ENCODE results near the gene RALGAPA2.

The RALGAPA2 gene

DNA sequence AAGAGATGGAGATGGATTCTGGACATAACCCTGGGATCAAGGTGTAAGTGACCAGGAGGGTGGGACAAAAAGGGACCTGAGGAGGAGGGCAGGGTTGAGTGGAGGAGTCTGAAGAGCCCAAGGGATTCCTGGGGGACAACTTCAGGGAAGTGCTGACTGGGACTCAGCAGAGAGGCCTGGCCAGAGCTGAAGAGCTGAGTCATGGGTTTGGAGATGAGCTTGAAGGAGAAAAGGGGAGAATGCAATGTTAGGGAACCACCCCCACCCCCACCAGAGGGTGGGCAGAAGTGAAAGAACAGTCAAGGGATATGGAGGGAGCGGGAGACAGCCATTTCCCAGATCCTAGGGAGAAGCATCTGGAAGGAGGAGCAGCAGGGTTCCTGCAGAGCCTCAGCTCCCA, 289.3 kb downstream of the RALGAPA2 start:
- TF ChIP-seq, protein P1, sequence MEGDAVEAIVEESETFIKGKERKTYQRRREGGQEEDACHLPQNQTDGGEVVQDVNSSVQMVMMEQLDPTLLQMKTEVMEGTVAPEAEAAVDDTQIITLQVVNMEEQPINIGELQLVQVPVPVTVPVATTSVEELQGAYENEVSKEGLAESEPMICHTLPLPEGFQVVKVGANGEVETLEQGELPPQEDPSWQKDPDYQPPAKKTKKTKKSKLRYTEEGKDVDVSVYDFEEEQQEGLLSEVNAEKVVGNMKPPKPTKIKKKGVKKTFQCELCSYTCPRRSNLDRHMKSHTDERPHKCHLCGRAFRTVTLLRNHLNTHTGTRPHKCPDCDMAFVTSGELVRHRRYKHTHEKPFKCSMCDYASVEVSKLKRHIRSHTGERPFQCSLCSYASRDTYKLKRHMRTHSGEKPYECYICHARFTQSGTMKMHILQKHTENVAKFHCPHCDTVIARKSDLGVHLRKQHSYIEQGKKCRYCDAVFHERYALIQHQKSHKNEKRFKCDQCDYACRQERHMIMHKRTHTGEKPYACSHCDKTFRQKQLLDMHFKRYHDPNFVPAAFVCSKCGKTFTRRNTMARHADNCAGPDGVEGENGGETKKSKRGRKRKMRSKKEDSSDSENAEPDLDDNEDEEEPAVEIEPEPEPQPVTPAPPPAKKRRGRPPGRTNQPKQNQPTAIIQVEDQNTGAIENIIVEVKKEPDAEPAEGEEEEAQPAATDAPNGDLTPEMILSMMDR (IDR thresholded peaks at IDR 0.05; ENCODE audit: low read depth, low read length): no peak
- DNase-seq (ENCODE audit: extremely low read depth, low read depth): no peak

DNA sequence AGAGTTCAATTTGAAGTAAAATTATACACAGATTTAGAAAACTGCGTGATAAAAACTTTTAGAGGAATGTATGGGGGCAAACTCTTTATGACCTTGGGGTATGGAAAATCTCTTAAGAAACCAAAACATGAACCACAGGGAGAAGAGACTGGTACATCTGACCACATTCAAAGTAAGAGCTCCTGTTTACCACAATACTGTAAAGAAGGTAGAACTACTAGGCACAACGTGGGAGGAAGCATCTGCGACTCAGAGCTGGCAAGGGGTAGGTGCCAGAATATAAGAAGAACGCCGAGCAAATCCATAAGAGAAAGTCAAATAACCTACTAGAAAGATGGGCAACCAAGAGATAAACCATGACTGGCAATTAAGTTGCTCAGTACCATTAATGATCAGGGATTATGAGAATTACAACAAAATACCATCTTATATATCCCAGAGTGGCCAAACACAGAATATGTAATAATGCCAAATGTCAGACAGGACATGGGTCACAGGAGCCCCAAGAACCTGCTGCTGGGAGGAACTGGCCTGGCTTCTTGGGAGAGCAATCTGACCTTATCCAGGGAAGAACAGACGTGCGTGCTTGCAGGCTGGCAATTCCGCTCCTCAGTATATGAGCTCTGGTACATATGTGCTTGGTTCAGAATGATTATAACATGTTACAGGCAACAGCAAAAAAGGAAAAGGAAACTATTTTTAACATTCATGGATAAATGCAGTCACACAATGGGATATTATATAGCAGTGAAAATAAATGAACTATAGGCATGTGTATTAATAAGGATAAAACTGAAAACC, 294.4 kb downstream of the RALGAPA2 start:
- DNase-seq (ENCODE audit: extremely low read depth, low read depth): no peak
- TF ChIP-seq, protein P1 (IDR thresholded peaks at IDR 0.05; ENCODE audit: low read depth, low read length): no peak

DNA sequence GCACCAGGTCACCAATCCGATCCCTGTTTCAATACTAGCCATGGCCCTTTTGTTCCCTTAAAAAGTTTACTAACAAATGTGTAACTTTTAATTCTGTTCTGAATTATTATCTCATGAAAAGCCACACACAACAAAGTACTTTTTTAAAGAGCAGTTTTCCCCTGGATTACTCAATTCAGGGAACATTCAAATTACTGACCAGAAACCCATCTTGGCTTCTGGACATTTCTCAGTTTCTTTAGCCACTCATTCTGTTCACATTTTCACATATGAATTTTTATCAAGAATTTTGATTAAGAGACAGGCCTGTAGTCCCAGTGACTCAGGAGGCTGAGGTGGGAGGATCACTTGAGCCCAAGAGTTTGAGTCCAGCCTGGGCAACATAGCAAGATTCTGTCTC, 297.1 kb downstream of the RALGAPA2 start:
- no peak for DNase-seq (ENCODE audit: extremely low read depth, low read depth)
- TF ChIP-seq, protein P1 (IDR thresholded peaks at IDR 0.05; ENCODE audit: low read depth, low read length): no peak

DNA sequence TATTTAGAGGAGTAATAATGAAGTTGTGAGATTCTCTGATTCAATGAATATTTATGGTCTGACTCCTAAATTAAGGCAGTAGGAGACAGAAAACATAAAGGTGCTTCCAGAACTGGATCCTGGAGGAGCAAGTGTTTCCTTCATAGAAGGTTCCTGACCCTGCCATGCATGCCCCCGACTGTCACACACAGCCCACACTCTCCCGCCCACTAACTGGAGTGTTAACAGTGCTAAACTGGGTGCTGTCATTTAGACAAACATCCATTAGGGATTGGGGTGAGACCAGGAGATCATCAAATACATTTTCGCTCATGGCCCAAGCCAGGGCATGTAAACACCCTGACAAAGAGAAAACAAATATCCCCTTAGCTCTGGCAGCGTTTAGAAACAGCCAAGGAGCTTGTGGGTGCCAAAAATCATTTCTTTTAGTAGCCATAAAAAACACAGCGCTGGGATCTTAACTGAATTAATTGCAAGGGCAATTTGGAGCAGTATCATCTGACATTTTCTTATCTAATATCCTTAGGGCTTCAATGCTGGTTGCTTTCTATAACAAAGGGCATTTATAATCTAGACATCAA, 297.7 kb downstream of the RALGAPA2 start:
- no peak for DNase-seq (ENCODE audit: extremely low read depth, low read depth)
- TF ChIP-seq, protein P1 (IDR thresholded peaks at IDR 0.05; ENCODE audit: low read depth, low read length): no peak

DNA sequence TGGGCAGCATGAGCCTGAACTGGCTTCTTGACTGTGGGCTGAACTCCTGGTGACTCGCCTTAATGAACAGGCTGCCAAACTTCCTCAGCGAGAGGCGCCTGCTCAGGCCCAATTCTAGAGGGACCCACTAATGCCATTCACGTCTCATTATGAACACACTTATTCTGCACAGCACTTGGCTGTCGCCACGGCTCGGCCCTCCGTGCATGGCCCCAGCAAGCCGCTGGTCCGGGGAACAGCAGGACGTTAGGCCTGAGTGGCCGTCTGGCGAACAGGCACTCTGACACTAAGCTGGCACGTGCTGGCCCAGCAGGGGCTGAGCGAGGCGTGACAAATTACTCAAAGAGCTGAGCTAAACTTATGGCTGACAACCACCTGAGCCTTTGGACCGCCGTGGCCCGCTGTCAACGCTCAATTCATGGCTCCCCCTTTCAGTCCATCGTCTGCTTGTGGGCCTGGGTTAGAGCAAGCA, 298.6 kb downstream of the RALGAPA2 start:
- no peak for DNase-seq (ENCODE audit: extremely low read depth, low read depth)
- TF ChIP-seq, protein P1 (IDR thresholded peaks at IDR 0.05; ENCODE audit: low read depth, low read length): no peak

DNA sequence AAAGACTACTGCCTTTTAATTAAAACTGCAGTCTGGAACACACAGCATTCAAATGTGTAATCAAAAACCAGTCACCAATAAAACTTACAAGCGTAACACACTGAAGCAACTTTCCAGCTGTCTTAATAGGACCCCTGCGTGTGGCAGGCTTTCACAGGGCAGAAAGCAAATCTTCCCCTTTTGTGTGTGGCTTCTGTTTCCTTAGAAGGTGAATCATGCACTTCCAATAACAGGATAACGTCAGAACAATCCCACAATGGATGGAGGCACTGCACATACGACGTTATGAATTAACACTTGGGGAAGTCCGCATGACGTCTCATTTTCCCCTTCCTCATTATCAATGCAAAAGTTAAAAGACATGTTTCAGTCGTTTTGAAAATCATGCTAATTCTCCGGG, 299.7 kb downstream of the RALGAPA2 start:
- TF ChIP-seq, protein P1 (IDR thresholded peaks at IDR 0.05; ENCODE audit: low read depth, low read length): no peak
- no peak for DNase-seq (ENCODE audit: extremely low read depth, low read depth)

DNA sequence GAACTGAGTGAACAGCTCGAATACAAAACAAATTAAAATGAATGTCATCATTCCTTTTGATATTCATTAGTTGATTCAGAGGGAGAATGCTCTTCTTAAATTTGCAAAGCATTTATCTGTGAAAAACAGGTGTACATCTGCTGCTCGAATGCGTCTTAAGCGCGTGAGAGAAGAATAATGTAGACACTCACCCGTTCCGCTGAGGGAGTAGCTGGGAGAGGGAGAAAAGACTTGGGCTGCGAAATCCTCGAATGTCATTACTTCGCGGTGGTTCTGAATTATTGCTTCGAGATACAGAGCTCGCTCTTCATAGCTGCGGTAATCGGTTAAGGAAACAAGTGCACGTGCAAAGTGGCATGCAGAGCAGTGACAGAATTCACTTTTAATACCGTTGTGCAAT, 300.6 kb downstream of the RALGAPA2 start:
- no peak for DNase-seq (ENCODE audit: extremely low read depth, low read depth)
- TF ChIP-seq, protein P1 (IDR thresholded peaks at IDR 0.05; ENCODE audit: low read depth, low read length): no peak
